GM23338 (cell line): ENCODE results near the gene RBBP4. TPM values are rescaled to one million over a fixed set of nuclear protein-coding genes. Genes with fewer than 3 reads are reported as not detected.

Experiments used
- ATAC-seq: fragments of 200-7000 bp; cut with Tn5 transposase; 3 replicates; pipeline ENCODE4 v1.9.1; 2020
- DNase-seq: peaks from one replicate; pipeline ENCODE4 v3.0.0-alpha.2; 2015; ENCODE audit warnings: low spot score
- H2AFZ ChIP-seq: fragments of 200-600 bp; sonication (generic); 2 replicates; pipeline ENCODE4 v1.8.0; 2016; ENCODE audit warnings: antibody characterized with exemption, mild to moderate bottlenecking, moderate library complexity
- H3F3A ChIP-seq: fragments of 200-600 bp; sonication (generic); replicated peaks from 2 replicates; pipeline ENCODE4 v1.8.0; 2017; ENCODE audit warnings: antibody characterized with exemption, mixed run types, low read depth
- H3K27ac ChIP-seq: fragments of 200-600 bp; sonication (generic); 2 replicates; pipeline ENCODE4 v1.6.1; 2016; ENCODE audit warnings: low read depth
- H3K27me3 ChIP-seq: fragments of 200-600 bp; sonication (generic); 2 replicates; pipeline ENCODE4 v1.8.0; 2016; ENCODE audit warnings: mild to moderate bottlenecking, mixed run types, moderate library complexity; ENCODE audit not compliant: insufficient read depth
- H3K36me3 ChIP-seq: fragments of 200-600 bp; sonication (generic); 2 replicates; pipeline ENCODE4 v1.8.0; 2016; ENCODE audit warnings: mild to moderate bottlenecking; ENCODE audit not compliant: insufficient read depth
- H3K4me1 ChIP-seq: fragments of 200-600 bp; sonication (generic); 2 replicates; pipeline ENCODE4 v1.8.0; 2016; ENCODE audit warnings: mild to moderate bottlenecking, moderate library complexity; ENCODE audit not compliant: insufficient read depth
- H3K4me2 ChIP-seq: fragments of 200-600 bp; sonication (generic); 2 replicates; pipeline ENCODE4 v1.7.1; 2017; ENCODE audit warnings: mixed run types
- H3K4me3 ChIP-seq: fragments of 200-600 bp; sonication (generic); 2 replicates; pipeline ENCODE4 v1.6.1; 2016; ENCODE audit warnings: mixed run types
- H3K79me2 ChIP-seq: fragments of 200-600 bp; sonication (generic); replicated peaks from 2 replicates; pipeline ENCODE4 v1.8.0; 2017; ENCODE audit warnings: mild to moderate bottlenecking; ENCODE audit not compliant: insufficient read depth
- H3K9me2 ChIP-seq: fragments of 200-600 bp; sonication (generic); 2 replicates; pipeline ENCODE4 v1.8.0; 2017; ENCODE audit not compliant: insufficient read depth
- H4K20me1 ChIP-seq: fragments of 200-600 bp; sonication (generic); replicated peaks from 2 replicates; pipeline ENCODE4 v1.8.0; 2017; ENCODE audit warnings: mild to moderate bottlenecking; ENCODE audit not compliant: insufficient read depth
- H3K27ac Mint-ChIP-seq: 2 replicates; pipeline ENCODE4 v1.8.0; 2020; ENCODE audit warnings: inconsistent platforms, mild to moderate bottlenecking, moderate library complexity, mixed read lengths
- H3K27me3 Mint-ChIP-seq: 3 replicates; pipeline ENCODE4 v1.8.0; 2022; ENCODE audit warnings: low read depth, mild to moderate bottlenecking, moderate library complexity, mixed read lengths, inconsistent platforms; ENCODE audit not compliant: insufficient read depth, poor library complexity
- H3K36me3 Mint-ChIP-seq: 3 replicates; pipeline ENCODE4 v1.8.0; 2021; ENCODE audit warnings: low read depth, mild to moderate bottlenecking, inconsistent platforms, moderate library complexity, mixed read lengths
- H3K4me1 Mint-ChIP-seq: 3 replicates; pipeline ENCODE4 v1.8.0; 2020; ENCODE audit warnings: mild to moderate bottlenecking, inconsistent platforms, mixed read lengths
- H3K4me3 Mint-ChIP-seq: 3 replicates; pipeline ENCODE4 v1.8.0; 2021; ENCODE audit warnings: moderate library complexity, mild to moderate bottlenecking, inconsistent platforms, mixed read lengths
- H3K9me3 Mint-ChIP-seq: 3 replicates; pipeline ENCODE4 v1.8.0; 2020; ENCODE audit warnings: moderate library complexity, mild to moderate bottlenecking, inconsistent platforms, mixed read lengths
- ETS1 ChIP-seq: IDR thresholded peaks from 2 replicates; pipeline ENCODE4 v1.6.1; 2016; ENCODE audit warnings: antibody characterized with exemption
- EZH2phosphoT487 ChIP-seq: fragments of 200-600 bp; sonication (generic); IDR thresholded peaks from one replicate; pipeline ENCODE4 v1.8.1; 2018; ENCODE audit warnings: antibody characterized with exemption; ENCODE audit not compliant: unreplicated experiment
- NANOG ChIP-seq: IDR thresholded peaks from 2 replicates; pipeline ENCODE4 v1.6.1; 2016; ENCODE audit warnings: antibody characterized with exemption, borderline replicate concordance
- POLR2AphosphoS5 ChIP-seq: IDR thresholded peaks from 2 replicates; pipeline ENCODE4 v1.6.1; 2016; ENCODE audit warnings: antibody characterized with exemption, low read depth
- REST ChIP-seq: IDR thresholded peaks from one replicate; pipeline ENCODE4 v1.6.1; 2018; ENCODE audit warnings: antibody characterized with exemption; ENCODE audit not compliant: unreplicated experiment
- ZNF114 ChIP-seq: fragments of 250-450 bp; sonication (Bioruptor Pico); IDR thresholded peaks from 2 replicates; pipeline ENCODE4 v1.5.0; 2020; ENCODE audit warnings: mild to moderate bottlenecking, moderate library complexity
- ZNF331 ChIP-seq: fragments of 250-450 bp; sonication (Bioruptor Pico); IDR thresholded peaks from 2 replicates; pipeline ENCODE4 v1.5.0; 2020; ENCODE audit warnings: low read depth, mild to moderate bottlenecking, moderate library complexity
- polyA plus RNA-seq: library from polyadenylated mRNA; unstranded; fragments of >200 nt; fragmentation: Nextera tagmentation; extraction: Ambion mirVana; gene quantifications from 2 replicates; pipeline ENCODE4 v1.2.1, GENCODE V29; 2016
- total RNA-seq: library from RNA; depleted of rRNA; stranded (reverse); fragments of >200 nt; shearing (Covaris generic); gene quantifications from 2 replicates; pipeline ENCODE4 v1.2.3, GENCODE V29; 2014

RBBP4 gene
- total and polyA plus RNA-seq, 2 experiments from 2014 or later: 262 to 312 TPM

- H3K27ac ChIP-seq: no peak overlapping the region
These were observed 6.6 kb upstream of the RBBP4 start for GRCh38 chr1:32644426-32644825.

GRCh38 chr1:32647308-32648134 is 3.5 kb upstream of the RBBP4 start:
- H2AFZ ChIP-seq: no peak overlapping the region
- peaks cover 87% of the 10 kb centered on the region for H3K79me2 ChIP-seq
- peaks cover 9% of the 10 kb centered on the region for H3K36me3 ChIP-seq
- Mint-ChIP-seq H3K9me3 (peaks cover 3% of the 10 kb centered on the region; the same call in 2 of the 3 replicates), H3K4me3 (no peak overlapping the region), H3K27me3 (peaks cover 14% of the 10 kb centered on the region), H3K36me3 (peaks cover 50% of the 10 kb centered on the region), H3K27ac (no peak overlapping the region), H3K4me1 (peaks cover 10% of the 10 kb centered on the region)
- peaks cover 11% of the 10 kb centered on the region; the same call in 1 of the 2 replicates for H4K20me1 ChIP-seq
- H3F3A ChIP-seq: peaks cover 14% of the 10 kb centered on the region; the same call in 1 of the 2 replicates
- H3K27ac ChIP-seq: no peak overlapping the region
- H3K4me1 ChIP-seq: peaks cover 13% of the 10 kb centered on the region
- no peak overlapping the region; the same call in 1 of the 2 replicates for H3K4me3 ChIP-seq
- DNase-seq (no peak), ATAC-seq (no peak)
- H3K27me3 ChIP-seq: no peaks in the 10 kb centered on the region
- H3K9me2 ChIP-seq: no peaks in the 10 kb centered on the region
- H3K4me2 ChIP-seq: no peak overlapping the region
- no peak for TF ChIP-seq ZNF331
- no peak for TF ChIP-seq ETS1
- no peak for TF ChIP-seq REST
- no peak for TF ChIP-seq POLR2AphosphoS5
- TF ChIP-seq NANOG: no peak

More at GRCh38 chr1:32644426-32644825, 6.6 kb upstream of the RBBP4 start:
- Histone ChIP-seq H3K79me2 (peaks cover 94% of the 10 kb centered on the region), H4K20me1 (peaks cover 11% of the 10 kb centered on the region; the same call in 1 of the 2 replicates), H3K36me3 (peaks cover 3% of the 10 kb centered on the region; the same call in 1 of the 2 replicates), H3K4me1 (peaks cover 6% of the 10 kb centered on the region), H2AFZ (no peak overlapping the region), H3F3A (peaks cover 7% of the 10 kb centered on the region; the same call in 1 of the 2 replicates), H3K27me3 (no peaks in the 10 kb centered on the region), H3K4me2 (no peak overlapping the region), H3K9me2 (no peaks in the 10 kb centered on the region), H3K4me3 (no peak overlapping the region)
- ATAC-seq: no peak
- Mint-ChIP-seq H3K36me3 (peaks cover 37% of the 10 kb centered on the region), H3K27ac (peak overlapping the region; percentile 50; the same call in 1 of the 2 replicates), H3K4me3 (no peak overlapping the region), H3K27me3 (peaks cover 10% of the 10 kb centered on the region), H3K4me1 (peaks cover 10% of the 10 kb centered on the region), H3K9me3 (peaks cover 3% of the 10 kb centered on the region; the same call in 2 of the 3 replicates)
- TF ChIP-seq EZH2phosphoT487 (no peak), NANOG (no peak), ETS1 (no peak), ZNF114 (CRISPR knock-in tag) (no peak)
- no peak for DNase-seq
